B cell (primary cell): Measurements from ENCODE around the gene SHROOM2. TPM values are rescaled to one million over a fixed set of nuclear protein-coding genes. Genes with fewer than 3 reads are reported as not detected.

Source experiments
- ATAC-seq: fragments of 200-7000 bp; cut with Tn5 transposase; one replicate; pipeline ENCODE4 v1.10.0; 2021; ENCODE audit warnings: low read depth, mild to moderate bottlenecking, moderate number of reproducible peaks, moderate library complexity
- CTCF ChIA-PET: fragments of 350-600 bp; sonication (Branson Sonifier 250); formaldehyde crosslinking; loops from one replicate; lab custom pipeline; 2021; ENCODE audit warnings: antibody characterized with exemption, inconsistent platforms; lab: Charles Lee
- POLR2A ChIA-PET: fragments of 350-600 bp; sonication (Branson Sonifier 250); formaldehyde crosslinking; loops from one replicate; lab custom pipeline; 2021; ENCODE audit warnings: antibody characterized with exemption; lab: Charles Lee
- DNase-seq: peaks from one replicate; pipeline ENCODE4 v3.0.0; 2013
- H2AFZ ChIP-seq: 2 replicates; pipeline ENCODE4 v1.6.1; 2012; ENCODE audit warnings: mild to moderate bottlenecking, low read depth, low read length; ENCODE audit not compliant: insufficient read depth, poor library complexity, severe bottlenecking
- H3K27ac ChIP-seq, 2 donors: 1 replicate in 1 of 2; 2 replicates in 1 of 2; pipeline ENCODE4 v1.5.1; 2012 to 2013; ENCODE audit warnings: low read length in 2 of 2, mild to moderate bottlenecking in 2 of 2, moderate library complexity in 1 of 2
- H3K27me3 ChIP-seq, 4 experiments: fragments of 200-600 bp in 1 of 4; sonication (generic) in 1 of 4; replicated peaks in 1 of 4; 1 replicate in 2 of 4; 2 replicates in 2 of 4; pipeline versions ENCODE4 v1.6.1 to v1.7.0; 2013 to 2016; ENCODE audit warnings: low read length in 3 of 4, mild to moderate bottlenecking in 2 of 4, mixed read lengths in 1 of 4, moderate library complexity in 1 of 4; ENCODE audit not compliant: insufficient read depth in 4 of 4, control insufficient read depth in 3 of 4; ENCODE audit errors: control extremely low read depth in 1 of 4
- H3K36me3 ChIP-seq, 2 experiments: replicated peaks in 1 of 2; 1 replicate in 1 of 2; 2 replicates in 1 of 2; pipeline versions ENCODE4 v1.6.1 to v1.7.1; 2013; ENCODE audit warnings: low read length in 1 of 2; ENCODE audit not compliant: insufficient read depth in 2 of 2, control insufficient read depth in 1 of 2; ENCODE audit errors: control extremely low read depth in 1 of 2, extremely low read depth in 1 of 2
- H3K4me1 ChIP-seq, 2 donors: fragments of 200-600 bp in 1 of 2; sonication (generic) in 1 of 2; 1 replicate in 1 of 2; 2 replicates in 1 of 2; pipeline versions ENCODE4 v1.5.1 to v1.6.1; 2013 to 2017; ENCODE audit warnings: low read length in 2 of 2; ENCODE audit not compliant: control insufficient read depth in 2 of 2, insufficient read depth in 2 of 2
- H3K4me2 ChIP-seq: replicated peaks from 2 replicates; pipeline ENCODE3; 2012; ENCODE audit warnings: mild to moderate bottlenecking, low read depth, low read length; ENCODE audit not compliant: poor library complexity, severe bottlenecking
- H3K4me3 ChIP-seq, 5 experiments: fragments of 200-600 bp in 1 of 5; sonication (generic) in 1 of 5; 1 replicate in 3 of 5; 2 replicates in 2 of 5; pipeline versions ENCODE4 v1.5.1 to v1.7.0; 2011 to 2016; ENCODE audit warnings: low read length in 4 of 5, mild to moderate bottlenecking in 4 of 5, low read depth in 2 of 5, control low read depth in 1 of 5, moderate library complexity in 1 of 5; ENCODE audit not compliant: insufficient read depth in 1 of 5; ENCODE audit errors: control extremely low read depth in 1 of 5, extremely low read depth in 1 of 5
- H3K79me2 ChIP-seq: fragments of 200-600 bp; sonication (generic); one replicate; pipeline ENCODE4 v1.6.0; 2016; ENCODE audit warnings: low read length; ENCODE audit not compliant: control insufficient read depth, insufficient read depth
- H3K9ac ChIP-seq: fragments of 200-600 bp; sonication (generic); 2 replicates; pipeline ENCODE4 v1.6.1; 2017; ENCODE audit warnings: mild to moderate bottlenecking, low read length, moderate library complexity
- H3K9me3 ChIP-seq, 3 donors: one replicate each; pipeline versions ENCODE4 v1.6.1 to v1.7.1; 2013; ENCODE audit warnings: low read length in 2 of 3; ENCODE audit not compliant: control insufficient read depth in 2 of 3, insufficient read depth in 1 of 3; ENCODE audit errors: control extremely low read depth in 1 of 3
- H4K20me1 ChIP-seq: 2 replicates; pipeline ENCODE4 v1.6.0; 2012; ENCODE audit warnings: mild to moderate bottlenecking, low read length; ENCODE audit not compliant: insufficient read depth, control insufficient read depth, poor library complexity, severe bottlenecking
- H3K27ac Mint-ChIP-seq: one replicate; pipeline ENCODE4 v1.8.0; 2021; ENCODE audit warnings: mixed read lengths
- H3K27me3 Mint-ChIP-seq: one replicate; pipeline ENCODE4 v1.8.0; 2021; ENCODE audit warnings: mixed read lengths
- H3K4me1 Mint-ChIP-seq: one replicate; pipeline ENCODE4 v1.8.0; 2021; ENCODE audit warnings: mixed read lengths
- H3K4me3 Mint-ChIP-seq: one replicate; pipeline ENCODE4 v1.8.0; 2021; ENCODE audit warnings: mixed read lengths
- H3K9me3 Mint-ChIP-seq: one replicate; pipeline ENCODE4 v1.8.0; 2022; ENCODE audit warnings: mixed read lengths; ENCODE audit not compliant: insufficient read depth
- CTCF ChIP-seq: fragments of 200-600 bp; IDR thresholded peaks from one replicate; pipeline ENCODE4 v1.8.0; 2022; ENCODE audit warnings: antibody characterized with exemption, mild to moderate bottlenecking
- EZH2 ChIP-seq: IDR thresholded peaks from 2 replicates; pipeline ENCODE4 v1.6.1; 2012; ENCODE audit warnings: borderline replicate concordance, low read depth, mild to moderate bottlenecking, moderate library complexity, low read length; ENCODE audit not compliant: insufficient read depth, poor library complexity, severe bottlenecking
- WGBS: methylation state at CpG from one replicate; pipeline ENCODE4 v1.1.5; 2013; ENCODE audit warnings: missing lambda C conversion rate; ENCODE audit not compliant: insufficient coverage; 5-methylcytosine and 5-hydroxymethylcytosine counted together
- intact Hi-C: fragments of 100-400 bp; cut with micrococcal nuclease; formaldehyde crosslinking; loops from one replicate; pipeline ENCODE4 v1.10.0; 2022
- polyA plus RNA-seq: library from polyadenylated mRNA; depleted of rRNA; stranded (reverse); fragments of >200 nt; gene quantifications from 2 replicates; pipeline ENCODE4 v1.2.3, GENCODE V29; 2012
- total RNA-seq, 2 donors: library from RNA; stranded (reverse); fragments of 120-200 nt in 1 of 2; gene quantifications; 1 replicate in 1 of 2; 2 replicates in 1 of 2; pipeline versions ENCODE4 v1.2.3 to v1.2.4, GENCODE V29; 2013 to 2022

The SHROOM2 gene
- total and polyA plus RNA-seq, 2 donors (not counting 1 experiment from before 2014, with no cell fraction given) = not detected

GRCh38 chrX:9887659-9888297 lies 101.5 kb downstream of the SHROOM2 start:
- TF ChIP-seq EZH2 (no peak), CTCF (no peak)
- Mint-ChIP-seq H3K27me3 (no peaks in the 10 kb centered on the region), H3K4me3 (no peak overlapping the region), H3K9me3 (no peaks in the 10 kb centered on the region), H3K4me1 (peaks cover 2% of the 10 kb centered on the region), H3K27ac (no peak overlapping the region)
- ChIA-PET POLR2A (no interaction called here), CTCF (interaction anchor here (1.4 to 1.9 kb wide), 2 partner anchors 10 to 110 kb away, joined by 3 to 5 read pairs; no protein-coding TSS in a partner anchor)
- Histone ChIP-seq H3K27ac (no peak overlapping the region), H3K4me2 (no peak overlapping the region), H3K4me1 (peaks cover 0 to 4% of the 10 kb centered on the region in 2 donors), H3K4me3 (no peak overlapping the region), H3K9me3 (no peaks in the 10 kb centered on the region), H3K79me2 (no peaks in the 10 kb centered on the region), H2AFZ (no peak overlapping the region), H3K27me3 (no peaks in the 10 kb centered on the region), H4K20me1 (no peaks in the 10 kb centered on the region), H3K36me3 (no peaks in the 10 kb centered on the region), H3K9ac (no peak overlapping the region)
- 44% methylated on average over 3 of the region's 11 CpGs for WGBS
- DNase-seq (no peak), ATAC-seq (no peak)
- intact Hi-C loops = loop anchor here (10.0 kb wide), 1 partner anchor 57 kb away; no protein-coding TSS in a partner anchor

GRCh38 chrX:9888953-9889470 lies 102.8 kb downstream of the SHROOM2 start:
- Mint-ChIP-seq H3K4me1 (peaks cover 2% of the 10 kb centered on the region), H3K4me3 (no peak overlapping the region), H3K27me3 (no peaks in the 10 kb centered on the region), H3K9me3 (no peaks in the 10 kb centered on the region), H3K27ac (no peak overlapping the region)
- ChIA-PET POLR2A (no interaction called here), CTCF (interaction anchor here (1.4 to 1.6 kb wide), 2 partner anchors 11 to 106 kb away, joined by 3 to 5 read pairs; no protein-coding TSS in a partner anchor)
- Histone ChIP-seq H3K27me3 (no peaks in the 10 kb centered on the region), H4K20me1 (no peaks in the 10 kb centered on the region), H3K4me3 (no peak overlapping the region), H3K4me1 (peaks cover 0 to 4% of the 10 kb centered on the region in 2 donors), H3K79me2 (no peaks in the 10 kb centered on the region), H3K9ac (no peak overlapping the region), H3K27ac (no peak overlapping the region), H3K36me3 (no peaks in the 10 kb centered on the region), H3K4me2 (no peak overlapping the region), H2AFZ (no peak overlapping the region), H3K9me3 (no peaks in the 10 kb centered on the region)
- ATAC-seq = no peak
- DNase-seq = no peak
- intact Hi-C loops = loop anchor here (10.0 kb wide), 1 partner anchor 56 kb away; no protein-coding TSS in a partner anchor
- TF ChIP-seq EZH2 (no peak), CTCF (no peak)
- no CpG with 5 or more reads among the region's 6 CpGs for whole genome bisulfite sequencing
